H1 (cell line): ENCODE data around the gene CHST11. TPM values are rescaled to one million over a fixed set of nuclear protein-coding genes. Genes with fewer than 3 reads are reported as not detected.

ENCODE experiments used
- CTCF ChIA-PET: fragments of 300-600 bp; sonication (Branson Sonifier 250); formaldehyde crosslinking; loops from one replicate; lab custom pipeline; 2021; ENCODE audit not compliant: partially characterized antibody; lab: Charles Lee
- POLR2A ChIA-PET: fragments of 300-600 bp; sonication (Branson Sonifier 250); formaldehyde crosslinking; loops from one replicate; lab custom pipeline; 2021; ENCODE audit warnings: inconsistent platforms; ENCODE audit not compliant: partially characterized antibody; lab: Charles Lee
- DNase-seq, 2 experiments: peaks; one replicate each; pipeline versions ENCODE4 v3.0.0 to v3.0.0-alpha.2; 2010 to 2022; ENCODE audit warnings: low spot score in 2 of 2, low read depth in 1 of 2, mixed read lengths in 1 of 2
- FAIRE-seq: peaks from 2 replicates; lab custom pipeline; 2011; peaks lifted over from hg19 to GRCh38; lab: Jason Lieb, UNC
- H2AFZ ChIP-seq: 2 replicates; pipeline ENCODE4 v1.8.1; 2012; ENCODE audit warnings: low read length, inconsistent platforms
- H2AK5ac ChIP-seq: 2 replicates; pipeline ENCODE4 v1.6.1; 2013; ENCODE audit warnings: low read depth, low read length
- H2BK120ac ChIP-seq: replicated peaks from 2 replicates; pipeline ENCODE3; 2013; ENCODE audit warnings: low read depth, low read length, inconsistent platforms
- H2BK12ac ChIP-seq: 2 replicates; pipeline ENCODE4 v1.6.1; 2013; ENCODE audit warnings: low read depth, low read length
- H2BK15ac ChIP-seq: 2 replicates; pipeline ENCODE4 v1.6.1; 2013; ENCODE audit warnings: low read length
- H2BK20ac ChIP-seq: 2 replicates; pipeline ENCODE4 v1.6.1; 2013; ENCODE audit warnings: low read length
- H2BK5ac ChIP-seq: 2 replicates; pipeline ENCODE4 v1.6.1; 2013; ENCODE audit warnings: low read depth, low read length
- H3K14ac ChIP-seq: 2 replicates; pipeline ENCODE4 v1.6.1; 2013; ENCODE audit warnings: inconsistent platforms; ENCODE audit not compliant: insufficient read length
- H3K18ac ChIP-seq: 2 replicates; pipeline ENCODE4 v1.6.1; 2013; ENCODE audit warnings: low read length; ENCODE audit errors: extremely low read depth
- H3K23ac ChIP-seq: 2 replicates; pipeline ENCODE4 v1.6.1; 2013; ENCODE audit warnings: inconsistent platforms; ENCODE audit not compliant: insufficient read length
- H3K23me2 ChIP-seq: 2 replicates; pipeline ENCODE4 v1.6.1; 2013; ENCODE audit warnings: low read depth, low read length
- H3K27ac ChIP-seq: 2 replicates; pipeline ENCODE4 v1.6.1; 2011; ENCODE audit warnings: low read depth, low read length, inconsistent platforms
- H3K27me3 ChIP-seq, 4 experiments: replicated peaks in 1 of 4; 1 replicate in 1 of 4; 2 replicates in 3 of 4; pipeline versions ENCODE4 v1.6.1 to v1.8.1; 2011 to 2013; ENCODE audit warnings: low read length in 3 of 4, mild to moderate bottlenecking in 3 of 4, inconsistent platforms in 2 of 4, mixed read lengths in 2 of 4, moderate library complexity in 1 of 4; ENCODE audit not compliant: control insufficient read depth in 3 of 4, insufficient read depth in 3 of 4; ENCODE audit errors: extremely low read depth in 1 of 4
- H3K36me3 ChIP-seq, 4 experiments: 2 replicates each; pipeline versions ENCODE4 v1.6.1 to v1.8.1; 2011 to 2013; ENCODE audit warnings: mild to moderate bottlenecking in 4 of 4, low read length in 3 of 4, moderate library complexity in 2 of 4, control low read depth in 1 of 4, inconsistent platforms in 1 of 4; ENCODE audit not compliant: insufficient read depth in 4 of 4, control insufficient read depth in 2 of 4
- H3K4ac ChIP-seq: replicated peaks from 2 replicates; pipeline ENCODE3; 2013; ENCODE audit warnings: low read length, low read depth, mixed read lengths, inconsistent platforms; ENCODE audit not compliant: insufficient read length
- H3K4me1 ChIP-seq, 4 experiments: replicated peaks in 1 of 4; 1 replicate in 1 of 4; 2 replicates in 3 of 4; pipeline versions ENCODE4 v1.6.1 to v1.8.1; 2011 to 2013; ENCODE audit warnings: low read length in 3 of 4, inconsistent platforms in 2 of 4, mixed read lengths in 1 of 4; ENCODE audit not compliant: insufficient read depth in 4 of 4, control insufficient read depth in 3 of 4
- H3K4me2 ChIP-seq, 2 experiments: 2 replicates each; pipeline versions ENCODE4 v1.6.1 to v1.8.1; 2011 to 2013; ENCODE audit warnings: low read depth in 2 of 2, low read length in 2 of 2, control low read depth in 1 of 2, inconsistent platforms in 1 of 2, mild to moderate bottlenecking in 1 of 2; ENCODE audit not compliant: insufficient read depth in 1 of 2
- H3K4me3 ChIP-seq, 4 experiments: fragments of 200-600, 300-600 bp in 1 of 4; sonication (generic), shearing (Covaris generic), sonication (Bioruptor Twin) in 1 of 4; 2 replicates each; pipeline versions ENCODE4 v1.5.1 to v1.8.1; 2011 to 2016; ENCODE audit warnings: low read length in 4 of 4, low read depth in 3 of 4, control low read depth in 2 of 4, inconsistent platforms in 2 of 4, mild to moderate bottlenecking in 2 of 4, mixed read lengths in 1 of 4, moderate library complexity in 1 of 4; ENCODE audit not compliant: insufficient read depth in 2 of 4; ENCODE audit errors: extremely low read depth in 1 of 4
- H3K56ac ChIP-seq: replicated peaks from 2 replicates; pipeline ENCODE3; 2013; ENCODE audit warnings: low read depth, mild to moderate bottlenecking, mixed read lengths, low read length, inconsistent platforms; ENCODE audit not compliant: insufficient read length
- H3K79me1 ChIP-seq: 2 replicates; pipeline ENCODE4 v1.6.1; 2013; ENCODE audit warnings: low read depth, low read length, control low read depth
- H3K79me2 ChIP-seq, 2 experiments: 2 replicates each; pipeline versions ENCODE4 v1.6.1 to v1.8.1; 2012 to 2013; ENCODE audit warnings: low read length in 2 of 2, mild to moderate bottlenecking in 2 of 2, inconsistent platforms in 1 of 2; ENCODE audit not compliant: insufficient read depth in 2 of 2, control insufficient read depth in 1 of 2
- H3K9ac ChIP-seq, 4 experiments: replicated peaks in 1 of 4; 1 replicate in 1 of 4; 2 replicates in 3 of 4; pipeline versions ENCODE4 v1.6.1 to v1.8.1; 2011 to 2013; ENCODE audit warnings: low read depth in 3 of 4, low read length in 3 of 4, control low read depth in 2 of 4, mild to moderate bottlenecking in 2 of 4, moderate library complexity in 2 of 4, inconsistent platforms in 1 of 4; ENCODE audit errors: extremely low read depth in 1 of 4
- H3K9me3 ChIP-seq, 2 experiments: 2 replicates each; pipeline versions ENCODE4 v1.6.1 to v1.8.1; 2012 to 2013; ENCODE audit warnings: mild to moderate bottlenecking in 2 of 2, moderate library complexity in 2 of 2, control low read depth in 1 of 2, inconsistent platforms in 1 of 2, low read depth in 1 of 2, low read length in 1 of 2, mixed read lengths in 1 of 2; ENCODE audit not compliant: insufficient read depth in 2 of 2
- H4K20me1 ChIP-seq, 2 experiments: replicated peaks in 1 of 2; 2 replicates each; pipeline versions ENCODE3 to v1.8.1; 2011 to 2013; ENCODE audit warnings: inconsistent platforms in 2 of 2, low read length in 2 of 2, mild to moderate bottlenecking in 1 of 2; ENCODE audit not compliant: insufficient read depth in 2 of 2, control insufficient read depth in 1 of 2
- H4K5ac ChIP-seq: 2 replicates; pipeline ENCODE4 v1.6.1; 2013; ENCODE audit warnings: low read length, low read depth, mixed read lengths, inconsistent platforms; ENCODE audit not compliant: insufficient read length
- H4K8ac ChIP-seq: 2 replicates; pipeline ENCODE4 v1.8.0; 2013; ENCODE audit warnings: mild to moderate bottlenecking, moderate library complexity, low read length, inconsistent platforms; ENCODE audit not compliant: insufficient read depth; ENCODE audit errors: extremely low read depth
- H4K91ac ChIP-seq: replicated peaks from 2 replicates; pipeline ENCODE3; 2013; ENCODE audit warnings: low read length, mixed read lengths, inconsistent platforms; ENCODE audit not compliant: insufficient read length
- CHD1 ChIP-seq: IDR thresholded peaks from 2 replicates; pipeline ENCODE4 v1.6.1; 2012; ENCODE audit warnings: low read depth, low read length, improper control_type of control experiment
- CHD2 ChIP-seq: IDR thresholded peaks from 2 replicates; pipeline ENCODE4 v1.6.1; 2012; ENCODE audit warnings: low read length, improper control_type of control experiment
- JUN ChIP-seq: IDR thresholded peaks from 2 replicates; pipeline ENCODE4 v1.6.1; 2011; ENCODE audit warnings: low read depth, mild to moderate bottlenecking, improper control_type of control experiment, low read length
- NANOG ChIP-seq: IDR thresholded peaks from 2 replicates; pipeline ENCODE4 v1.6.1; 2011; ENCODE audit warnings: low read length, low read depth, mild to moderate bottlenecking, inconsistent platforms; ENCODE audit not compliant: insufficient read depth, poor library complexity, severe bottlenecking
- POLR2A ChIP-seq, 2 experiments: IDR thresholded peaks; 1 replicate in 1 of 2; 2 replicates in 1 of 2; pipeline ENCODE4 v1.6.1; 2011; ENCODE audit warnings: low read depth in 2 of 2, low read length in 2 of 2, mild to moderate bottlenecking in 2 of 2; ENCODE audit errors: control extremely low read depth in 1 of 2
- RAD21 ChIP-seq, 2 experiments: IDR thresholded peaks in 1 of 2; conservative IDR thresholded peaks in 1 of 2; 2 replicates each; pipeline ENCODE4 v1.6.1; 2011; ENCODE audit warnings: low read depth in 2 of 2, low read length in 2 of 2, improper control_type of control experiment in 1 of 2, inconsistent platforms in 1 of 2, mild to moderate bottlenecking in 1 of 2, moderate library complexity in 1 of 2
- RNF2 ChIP-seq: fragments of 200-900, 300-1000 bp; sonication (generic); IDR thresholded peaks from 2 replicates; pipeline ENCODE4 v1.7.1; 2016; ENCODE audit warnings: borderline replicate concordance, low read depth, mild to moderate bottlenecking, antibody characterized with exemption, low read length; ENCODE audit not compliant: poor library complexity, severe bottlenecking; ENCODE audit errors: missing control alignments
- RXRA ChIP-seq: IDR thresholded peaks from 2 replicates; pipeline ENCODE4 v1.6.1; 2011; ENCODE audit warnings: low read depth, mild to moderate bottlenecking, low read length, moderate library complexity; ENCODE audit not compliant: insufficient read depth
- SAP30 ChIP-seq: fragments of 300-600 bp; sonication (generic); IDR thresholded peaks from 2 replicates; pipeline ENCODE4 v1.7.1; 2012; ENCODE audit warnings: low read length, moderate library complexity, mild to moderate bottlenecking, inconsistent platforms; ENCODE audit not compliant: insufficient read depth, insufficient replicate concordance
- SIX5 ChIP-seq: IDR thresholded peaks from 2 replicates; pipeline ENCODE4 v1.6.1; 2011; ENCODE audit warnings: mild to moderate bottlenecking, low read depth, low read length
- SP4 ChIP-seq: IDR thresholded peaks from 2 replicates; pipeline ENCODE4 v1.6.1; 2012; ENCODE audit warnings: low read length, inconsistent platforms
- WGBS, 2 experiments: shearing (Covaris generic) in 1 of 2; methylation state at CpG; one replicate each; pipeline versions ENCODE4 v1.1.6 to v1.1.7; 2013 to 2015; ENCODE audit warnings: low lambda C conversion rate in 2 of 2, mixed read lengths in 2 of 2, inconsistent platforms in 1 of 2, low coverage in 1 of 2, missing lambda C conversion rate in 1 of 2; ENCODE audit not compliant: insufficient replicate concordance in 2 of 2, insufficient coverage in 1 of 2, insufficient read length in 1 of 2; ENCODE audit errors: extremely low coverage in 1 of 2, missing lambda C conversion rate in 1 of 2; 5-methylcytosine and 5-hydroxymethylcytosine counted together
- polyA plus RNA-seq, 7 experiments: library from polyadenylated mRNA; depleted of rRNA in 3 of 7; stranded (reverse) in 5 of 7; unstranded in 2 of 7; fragments of >200 nt in 5 of 7; fragments of 200-250 nt in 2 of 7; gene quantifications; 1 replicate in 5 of 7; 2 replicates in 1 of 7; 4 replicates in 1 of 7; pipeline versions ENCODE4 v1.2.1 to v1.2.3, GENCODE V29; 2011 to 2013; ENCODE audit warnings: missing spikeins in 2 of 7, mixed read lengths in 2 of 7
- total RNA-seq: library from RNA; stranded (reverse); fragmentation: NEBNext Ultra II Directional; extraction: Animal tissue kit (Norgen Biotek cat#: 25700); gene quantifications from 2 replicates; pipeline ENCODE4 v1.2.1, GENCODE V29; 2021

The CHST11 gene
- total and polyA plus RNA-seq, 2 of the 8 experiments (the other 6 are each of a cell fraction or from before 2014, with no cell fraction given), result 14.4 to 20.8 TPM

- Histone ChIP-seq H4K8ac (no peak overlapping the region), H3K9me3 (no peaks in the 10 kb centered on the region), H4K5ac (no peak overlapping the region), H3K4me1 (peaks cover 9 to 15% (median 11%) of the 10 kb centered on the region in 4 experiments; a peak in 6 of 7 replicates), H4K20me1 (peaks cover 0 to 8% of the 10 kb centered on the region in 2 experiments), H4K91ac (no peak overlapping the region), H2AFZ (no peak overlapping the region), H2BK15ac (no peak overlapping the region), H2BK20ac (no peak overlapping the region), H3K56ac (no peak overlapping the region), H3K23ac (no peak overlapping the region), H3K27me3 (peaks cover 0 to 24% (median 14%) of the 10 kb centered on the region in 4 experiments; a peak in 6 of 7 replicates), H3K36me3 (no peaks in the 10 kb centered on the region), H3K18ac (no peak overlapping the region), H2BK12ac (no peak overlapping the region), H3K23me2 (peaks cover 13% of the 10 kb centered on the region), H3K79me2 (peaks cover 0 to 35% of the 10 kb centered on the region in 2 experiments; a peak in 2 of 4 replicates), H2BK120ac (no peak overlapping the region), H2AK5ac (no peak overlapping the region), H2BK5ac (no peak overlapping the region), H3K4me3 (no peak overlapping the region), H3K79me1 (peaks cover 4% of the 10 kb centered on the region), H3K14ac (no peak overlapping the region), H3K4me2 (no peak overlapping the region; a peak in 1 of 4 replicates), H3K4ac (no peak overlapping the region), H3K9ac (no peak overlapping the region), H3K27ac (no peak overlapping the region)
- DNase-seq (no peak), FAIRE-seq (no peak)
- TF ChIP-seq CHD1 (no peak), RXRA (no peak), SAP30 (no peak), POLR2A (IDR thresholded peaks at IDR 0.05; ENCODE audit: control extremely low read depth in 1 of 2, low read depth in 2 of 2, low read length in 2 of 2) (no peak), NANOG (no peak), CHD2 (no peak), RNF2 (no peak), RAD21 (IDR thresholded peaks at IDR 0.05 in 1 of 2, conservative IDR thresholded peaks at IDR 0.05 in 1 of 2; ENCODE audit: low read depth in 2 of 2, low read length in 2 of 2) (no peak), SP4 (no peak), SIX5 (no peak), JUN (no peak)
- ChIA-PET POLR2A (interaction anchor here (0.8 to 1.1 kb wide), 2 partner anchors 11 to 25 kb away, joined by 3 to 4 read pairs; no protein-coding TSS in a partner anchor), CTCF (interaction anchor here (0.6 to 3.4 kb wide), 7 partner anchors 11 to 208 kb away, joined by 3 to 20 read pairs (median 4); no protein-coding TSS in a partner anchor)
- WGBS, 2 experiments, result 81% methylated on average over 9 of the region's 10 CpGs; no CpG with 5 or more reads in 1 of the 2 experiments
These were observed 3.4 kb downstream of the CHST11 start for GRCh38 chr12:104460041-104460719.
